ENCODE results near the gene PLEKHM2. TPM values are rescaled to one million over a fixed set of nuclear protein-coding genes. Genes with fewer than 3 reads are reported as not detected.

Gene PLEKHM2
- polyA plus RNA-seq, 1 donor from 2014 or later: 40.1 TPM

GRCh38 chr1:15751717-15752116, 67.6 kb downstream of the PLEKHM2 start:
- H3K27ac ChIP-seq (ENCODE audit: low read length): no peak overlapping the region
- no peaks in the 10 kb centered on the region for H3K9me2 ChIP-seq (ENCODE audit: insufficient read depth, low read length)
- H3K4me2 ChIP-seq (ENCODE audit: low read length): no peak overlapping the region
- no peaks in the 10 kb centered on the region for H3K27me3 ChIP-seq (ENCODE audit: insufficient read depth, low read depth, low read length)
- no peaks in the 10 kb centered on the region for H4K20me1 ChIP-seq (ENCODE audit: insufficient read depth)
- TF ChIP-seq EP300 (conservative IDR thresholded peaks at IDR 0.05; ENCODE audit: poor library complexity, severe bottlenecking): no peak
- no peaks in the 10 kb centered on the region for H3K79me2 ChIP-seq (replicated peaks; ENCODE audit: insufficient read depth, low read length)
- no peaks in the 10 kb centered on the region for H3F3A ChIP-seq (ENCODE audit: insufficient read depth, low read length, poor library complexity, severe bottlenecking)
- no peak overlapping the region for H3K4me3 ChIP-seq (ENCODE audit: low read length)
- H3K9ac ChIP-seq (ENCODE audit: low read length): no peak overlapping the region
- no peak overlapping the region for H2AFZ ChIP-seq (ENCODE audit: low read depth, low read length)
- no peaks in the 10 kb centered on the region for H3K9me3 ChIP-seq (ENCODE audit: low read length)
- no peaks in the 10 kb centered on the region for H3K36me3 ChIP-seq (ENCODE audit: insufficient read depth, low read length)

GRCh38 chr1:15753776-15754175, 69.7 kb downstream of the PLEKHM2 start:
- no peak overlapping the region for H3K27ac ChIP-seq (ENCODE audit: low read length)
- no peaks in the 10 kb centered on the region for H3F3A ChIP-seq (ENCODE audit: insufficient read depth, low read length, poor library complexity, severe bottlenecking)
- H2AFZ ChIP-seq (ENCODE audit: low read depth, low read length): no peak overlapping the region

More at GRCh38 chr1:15753776-15754175, 69.7 kb downstream of the PLEKHM2 start:
- Histone ChIP-seq H3K4me3 (ENCODE audit: low read length) (no peak overlapping the region), H3K27me3 (ENCODE audit: insufficient read depth, low read depth, low read length) (peaks cover 7% of the 10 kb centered on the region), H4K20me1 (ENCODE audit: insufficient read depth) (no peaks in the 10 kb centered on the region), H3K9ac (ENCODE audit: low read length) (no peak overlapping the region), H3K4me2 (ENCODE audit: low read length) (no peak overlapping the region), H3K9me2 (ENCODE audit: insufficient read depth, low read length) (no peaks in the 10 kb centered on the region), H3K9me3 (ENCODE audit: low read length) (no peaks in the 10 kb centered on the region), H3K36me3 (ENCODE audit: insufficient read depth, low read length) (no peaks in the 10 kb centered on the region), H3K79me2 (replicated peaks; ENCODE audit: insufficient read depth, low read length) (no peaks in the 10 kb centered on the region)
- no peak for TF ChIP-seq RAD21 (conservative IDR thresholded peaks at IDR 0.05)
- TF ChIP-seq EZH2 (IDR thresholded peaks at IDR 0.05; ENCODE audit: borderline replicate concordance, insufficient read depth, low read length, poor library complexity, severe bottlenecking): no peak
- TF ChIP-seq SMC3 (conservative IDR thresholded peaks at IDR 0.05; ENCODE audit: poor library complexity): no peak
- no peak for TF ChIP-seq TAF1 (IDR thresholded peaks at IDR 0.05; ENCODE audit: low read depth)
- TF ChIP-seq, protein P1, sequence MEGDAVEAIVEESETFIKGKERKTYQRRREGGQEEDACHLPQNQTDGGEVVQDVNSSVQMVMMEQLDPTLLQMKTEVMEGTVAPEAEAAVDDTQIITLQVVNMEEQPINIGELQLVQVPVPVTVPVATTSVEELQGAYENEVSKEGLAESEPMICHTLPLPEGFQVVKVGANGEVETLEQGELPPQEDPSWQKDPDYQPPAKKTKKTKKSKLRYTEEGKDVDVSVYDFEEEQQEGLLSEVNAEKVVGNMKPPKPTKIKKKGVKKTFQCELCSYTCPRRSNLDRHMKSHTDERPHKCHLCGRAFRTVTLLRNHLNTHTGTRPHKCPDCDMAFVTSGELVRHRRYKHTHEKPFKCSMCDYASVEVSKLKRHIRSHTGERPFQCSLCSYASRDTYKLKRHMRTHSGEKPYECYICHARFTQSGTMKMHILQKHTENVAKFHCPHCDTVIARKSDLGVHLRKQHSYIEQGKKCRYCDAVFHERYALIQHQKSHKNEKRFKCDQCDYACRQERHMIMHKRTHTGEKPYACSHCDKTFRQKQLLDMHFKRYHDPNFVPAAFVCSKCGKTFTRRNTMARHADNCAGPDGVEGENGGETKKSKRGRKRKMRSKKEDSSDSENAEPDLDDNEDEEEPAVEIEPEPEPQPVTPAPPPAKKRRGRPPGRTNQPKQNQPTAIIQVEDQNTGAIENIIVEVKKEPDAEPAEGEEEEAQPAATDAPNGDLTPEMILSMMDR (IDR thresholded peaks at IDR 0.05; ENCODE audit: poor library complexity, severe bottlenecking): no peak
- TF ChIP-seq POLR2AphosphoS5 (IDR thresholded peaks at IDR 0.05): no peak
- TF ChIP-seq MXI1 (conservative IDR thresholded peaks at IDR 0.05; ENCODE audit: poor library complexity, severe bottlenecking): no peak
- no peak for TF ChIP-seq EP300 (conservative IDR thresholded peaks at IDR 0.05; ENCODE audit: poor library complexity, severe bottlenecking)
- TF ChIP-seq REST (IDR thresholded peaks at IDR 0.05; ENCODE audit: borderline replicate concordance): no peak
